ENCODE data around the gene FHL3. TPM values are rescaled to one million over a fixed set of nuclear protein-coding genes. Genes with fewer than 3 reads are reported as not detected.

The FHL3 gene
- total RNA-seq, 4 donors from 2014 or later, result 3.0 to 19.1 (median 12.2) TPM

DNA sequence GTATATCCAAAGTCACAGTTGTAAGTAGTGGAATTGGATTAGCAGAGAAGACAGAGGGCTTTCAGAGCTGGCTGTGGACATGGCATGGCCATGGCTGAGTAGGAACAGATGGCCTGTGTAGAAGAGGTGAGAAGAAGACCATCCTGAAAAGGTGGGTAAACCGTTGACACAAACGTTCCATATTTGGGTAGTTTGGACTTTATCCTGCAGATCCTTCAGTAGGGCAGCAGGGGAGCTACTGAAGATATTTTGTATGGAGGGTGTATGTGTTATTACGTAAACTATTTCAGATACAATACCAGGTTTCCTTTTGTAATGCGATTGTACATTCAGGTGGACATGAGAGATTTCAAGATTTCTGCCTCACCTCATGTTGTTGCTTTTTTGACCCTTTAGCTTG is 8.9 kb upstream of the FHL3 start:
- Histone ChIP-seq H3K36me3 (peaks cover 0 to 21% (median 6%) of the 10 kb centered on the region in 4 donors), H3K4me3 (no peak overlapping the region), H3K4me1 (peaks cover 6 to 44% (median 28%) of the 10 kb centered on the region in 4 donors), H3K27ac (peak overlapping the region in 3 of 4 donors; percentile 92 to 96 (median 96)), H3K9me3 (no peaks in the 10 kb centered on the region), H3K27me3 (no peaks in the 10 kb centered on the region)
- DNase-seq, result no peak
- WGBS, 2 donors (ENCODE audit: low coverage in 1 of 2), result 55 to 60% methylated on average over 1 to 4 of the region's 4 CpGs
- in situ Hi-C loops (cut with MboI; ENCODE audit: low pct_ligation_motif_present in 1 of 4, low pct_unique_long_range_greater_than_20kb in 1 of 4, low sequenced_read_pairs in 3 of 4) (no loop called here), intact Hi-C loops (cut with DNase I; ENCODE audit: low total_unique reads) (no loop called here)
- TF ChIP-seq EP300 (IDR thresholded peaks at IDR 0.05; ENCODE audit: low read depth), result no peak
- no peak for TF ChIP-seq POLR2A (IDR thresholded peaks at IDR 0.05)
- TF ChIP-seq POLR2AphosphoS5 (IDR thresholded peaks at IDR 0.05), result no peak
- TF ChIP-seq, protein P1, sequence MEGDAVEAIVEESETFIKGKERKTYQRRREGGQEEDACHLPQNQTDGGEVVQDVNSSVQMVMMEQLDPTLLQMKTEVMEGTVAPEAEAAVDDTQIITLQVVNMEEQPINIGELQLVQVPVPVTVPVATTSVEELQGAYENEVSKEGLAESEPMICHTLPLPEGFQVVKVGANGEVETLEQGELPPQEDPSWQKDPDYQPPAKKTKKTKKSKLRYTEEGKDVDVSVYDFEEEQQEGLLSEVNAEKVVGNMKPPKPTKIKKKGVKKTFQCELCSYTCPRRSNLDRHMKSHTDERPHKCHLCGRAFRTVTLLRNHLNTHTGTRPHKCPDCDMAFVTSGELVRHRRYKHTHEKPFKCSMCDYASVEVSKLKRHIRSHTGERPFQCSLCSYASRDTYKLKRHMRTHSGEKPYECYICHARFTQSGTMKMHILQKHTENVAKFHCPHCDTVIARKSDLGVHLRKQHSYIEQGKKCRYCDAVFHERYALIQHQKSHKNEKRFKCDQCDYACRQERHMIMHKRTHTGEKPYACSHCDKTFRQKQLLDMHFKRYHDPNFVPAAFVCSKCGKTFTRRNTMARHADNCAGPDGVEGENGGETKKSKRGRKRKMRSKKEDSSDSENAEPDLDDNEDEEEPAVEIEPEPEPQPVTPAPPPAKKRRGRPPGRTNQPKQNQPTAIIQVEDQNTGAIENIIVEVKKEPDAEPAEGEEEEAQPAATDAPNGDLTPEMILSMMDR (IDR thresholded peaks at IDR 0.05), result no peak

DNA sequence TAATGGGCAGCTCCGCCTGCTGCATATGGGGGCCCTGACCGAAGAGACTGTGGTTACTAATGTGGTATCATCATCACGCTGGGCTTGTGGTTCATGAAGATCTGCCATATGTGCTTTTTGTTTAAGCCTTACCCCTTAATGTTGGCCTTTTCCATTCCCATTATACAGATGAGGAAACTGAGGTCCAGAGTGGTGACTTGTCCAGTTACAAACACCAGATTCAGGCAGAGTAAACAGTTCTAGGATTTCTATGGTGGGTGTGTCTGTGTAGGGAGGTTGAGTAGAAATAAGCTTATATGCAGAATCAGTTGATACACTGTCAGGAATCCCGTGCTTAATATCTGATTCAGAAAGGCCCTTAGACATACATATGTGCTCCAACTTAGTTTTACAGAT is 7.9 kb upstream of the FHL3 start:
- in situ Hi-C loops (cut with MboI; ENCODE audit: low pct_ligation_motif_present in 1 of 4, low pct_unique_long_range_greater_than_20kb in 1 of 4, low sequenced_read_pairs in 3 of 4), result no loop called here
- peak overlapping the region; percentile 74 to 90 (median 84) for H3K4me3 ChIP-seq
- DNase-seq, result no peak
- H3K36me3 ChIP-seq, result peaks cover 0 to 14% (median 3%) of the 10 kb centered on the region in 4 donors
- peak overlapping the region; percentile 92 to 96 (median 96) for H3K27ac ChIP-seq
- H3K4me1 ChIP-seq, result peaks cover 6 to 44% (median 28%) of the 10 kb centered on the region in 4 donors
- no peak for TF ChIP-seq EP300 (IDR thresholded peaks at IDR 0.05; ENCODE audit: low read depth)
- TF ChIP-seq POLR2A (IDR thresholded peaks at IDR 0.05), result no peak
- TF ChIP-seq POLR2AphosphoS5 (IDR thresholded peaks at IDR 0.05), result no peak
- WGBS, 2 donors (ENCODE audit: low coverage in 1 of 2), result 8 to 57% methylated on average over 1 to 4 of the region's 4 CpGs
- intact Hi-C loops (cut with DNase I; ENCODE audit: low total_unique reads), result loop anchor here (1.0 kb wide), 1 partner anchor 18 kb away; no protein-coding TSS in a partner anchor
- no peaks in the 10 kb centered on the region for H3K27me3 ChIP-seq
- no peaks in the 10 kb centered on the region for H3K9me3 ChIP-seq

DNA sequence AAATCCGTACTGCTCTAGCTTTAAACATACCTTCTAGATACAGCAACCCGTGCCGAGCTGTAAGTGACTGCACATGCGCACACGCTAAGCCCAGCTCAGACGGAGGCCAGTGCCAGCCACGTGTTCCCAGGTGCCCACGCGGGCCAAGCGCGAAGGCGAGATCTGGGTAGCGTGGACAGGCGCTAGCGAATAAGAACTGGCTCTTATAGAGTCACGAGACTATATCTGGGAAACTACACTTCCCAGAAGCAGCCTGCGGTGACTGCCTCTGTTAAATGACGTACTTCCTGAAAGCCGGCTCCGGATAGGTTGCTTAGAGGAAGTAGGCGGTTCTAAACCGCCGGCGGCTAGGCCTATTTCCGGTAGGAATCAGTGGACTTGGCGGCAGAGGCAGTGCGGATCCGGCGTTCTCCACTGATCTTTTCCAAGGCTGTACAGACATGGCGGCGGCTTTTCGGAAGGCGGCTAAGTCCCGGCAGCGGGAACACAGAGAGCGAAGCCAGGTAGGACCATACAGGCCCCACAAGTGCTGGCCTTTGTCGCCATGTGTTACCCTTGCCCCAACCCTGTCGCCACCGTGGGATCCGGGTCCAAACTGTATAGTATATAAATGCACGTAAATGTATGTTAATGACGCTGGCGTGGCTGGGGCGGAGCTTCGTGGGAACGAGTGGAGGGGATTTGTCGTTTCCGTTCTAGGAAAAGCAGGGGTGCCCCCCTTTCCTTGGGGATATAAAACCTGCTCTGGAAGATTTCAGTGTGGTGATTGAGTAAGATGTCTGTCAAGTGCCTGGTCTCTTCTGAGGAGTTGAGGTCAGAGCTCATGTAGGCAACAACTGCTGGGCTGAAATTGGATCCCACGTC is 7.3 kb upstream of the FHL3 start, which contains the start of gene UTP11:
Gene UTP11 (plus strand): TSS at position 372 of the 864 bp plus-strand sequence. CDS start 69 bp downstream, at position 441.
- TF ChIP-seq, protein P1 (IDR thresholded peaks at IDR 0.05), result no peak
- peak; percentile 70 for TF ChIP-seq POLR2A (IDR thresholded peaks at IDR 0.05)
- no peak for TF ChIP-seq EP300 (IDR thresholded peaks at IDR 0.05; ENCODE audit: low read depth)
- TF ChIP-seq POLR2AphosphoS5 (IDR thresholded peaks at IDR 0.05), result peak; percentile 65 to 81 (median 80)
- H3K27ac ChIP-seq, result peak within 1 kb of the TSS; percentile 92 to 96 (median 96)
- peaks cover 0 to 7% (median under 1%) of the 10 kb centered on the region in 4 donors for H3K36me3 ChIP-seq
- WGBS, 2 donors (ENCODE audit: low coverage in 1 of 2), result 1 to 3% methylated on average over 7 to 49 of the region's 49 CpGs
- no peaks in the 10 kb centered on the region for H3K27me3 ChIP-seq
- H3K9me3 ChIP-seq, result no peaks in the 10 kb centered on the region
- peaks cover 6 to 44% (median 28%) of the 10 kb centered on the region in 4 donors for H3K4me1 ChIP-seq
- in situ Hi-C loops (cut with MboI; ENCODE audit: low pct_ligation_motif_present in 1 of 4, low pct_unique_long_range_greater_than_20kb in 1 of 4, low sequenced_read_pairs in 3 of 4) (no loop called here), intact Hi-C loops (cut with DNase I; ENCODE audit: low total_unique reads) (loop anchor here (1.0 kb wide), 1 partner anchor 17 kb away; no protein-coding TSS in a partner anchor)
- peak within 1 kb of the TSS; percentile 74 to 90 (median 84) for H3K4me3 ChIP-seq
- DNase-seq, result peak; percentile 94

DNA sequence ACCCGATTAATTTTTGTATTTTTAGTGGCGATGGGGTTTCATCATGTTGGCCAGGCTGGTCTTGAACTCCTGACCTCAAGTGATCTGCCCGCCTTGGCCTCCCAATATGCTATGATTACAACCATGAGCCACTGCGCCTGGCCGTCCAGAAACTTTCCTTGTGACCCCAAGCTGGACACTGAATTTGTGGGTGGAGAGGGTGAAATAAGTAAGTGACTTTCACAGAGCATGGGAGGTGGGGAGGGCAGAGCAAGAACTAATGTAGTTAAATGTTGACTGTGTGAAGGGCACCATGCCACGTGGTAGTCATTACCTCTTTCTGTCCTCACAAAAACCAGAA is 4.5 kb upstream of the FHL3 start:
- Histone ChIP-seq H3K27me3 (peaks cover 16% of the 10 kb centered on the region), H3K9me3 (no peaks in the 10 kb centered on the region), H3K4me1 (peaks cover 6 to 28% (median 24%) of the 10 kb centered on the region in 4 donors), H3K4me3 (no peak overlapping the region), H3K27ac (no peak overlapping the region), H3K36me3 (no peaks in the 10 kb centered on the region)
- in situ Hi-C loops (cut with MboI; ENCODE audit: low pct_ligation_motif_present in 1 of 4, low pct_unique_long_range_greater_than_20kb in 1 of 4, low sequenced_read_pairs in 3 of 4) (no loop called here), intact Hi-C loops (cut with DNase I; ENCODE audit: low total_unique reads) (no loop called here)
- TF ChIP-seq EP300 (IDR thresholded peaks at IDR 0.05; ENCODE audit: low read depth) (no peak), POLR2A (IDR thresholded peaks at IDR 0.05) (no peak), POLR2AphosphoS5 (IDR thresholded peaks at IDR 0.05) (no peak)
- TF ChIP-seq, protein P1 (IDR thresholded peaks at IDR 0.05), result no peak
- 94 to 100% methylated on average over 2 to 6 of the region's 6 CpGs for WGBS, 2 donors (ENCODE audit: low coverage in 1 of 2)
- no peak for DNase-seq
